Esophagus squamous epithelium (tissue), 4 donors: ENCODE results near the gene POU6F1.

ENCODE experiments used
- CTCF ChIP-seq, 6 experiments: fragments of 450-650 bp in 4 of 6; fragments of 200-600 bp in 2 of 6; sonication (generic) in 2 of 6; IDR thresholded peaks; one replicate each; pipeline ENCODE4 v1.5.1; 2016 to 2019; ENCODE audit warnings: antibody characterized with exemption in 6 of 6, mild to moderate bottlenecking in 4 of 6, moderate library complexity in 4 of 6
- POLR2A ChIP-seq, 4 donors: fragments of 450-650 bp; IDR thresholded peaks; one replicate each; pipeline ENCODE4 v1.6.1; 2017; ENCODE audit warnings: antibody characterized with exemption in 4 of 4, mild to moderate bottlenecking in 4 of 4, moderate library complexity in 3 of 4

- no peak for TF ChIP-seq CTCF (IDR thresholded peaks at IDR 0.05)
- TF ChIP-seq POLR2A (IDR thresholded peaks at IDR 0.05), result no peak
Measured at GRCh38 chr12:51200806-51201205, 17.1 kb downstream of the POU6F1 start.
